Fibroblast of mammary gland (primary cell): Measurements from ENCODE around the gene PKP1.

Experiments used
- DNase-seq: peaks from one replicate; pipeline ENCODE4 v3.0.0-alpha.2; 2010; ENCODE audit warnings: low read depth
- H3K4me3 ChIP-seq: 2 replicates; pipeline ENCODE4 v1.5.1; 2011; ENCODE audit warnings: low read depth, mild to moderate bottlenecking, low read length, moderate library complexity; ENCODE audit not compliant: control insufficient read depth
- TF ChIP-seq, protein P1 (sequence below): conservative IDR thresholded peaks from 2 replicates; pipeline ENCODE4 v1.5.1; 2011; ENCODE audit warnings: low read depth, low read length, inconsistent platforms; ENCODE audit not compliant: control insufficient read depth, insufficient read depth

Gene PKP1

DNA sequence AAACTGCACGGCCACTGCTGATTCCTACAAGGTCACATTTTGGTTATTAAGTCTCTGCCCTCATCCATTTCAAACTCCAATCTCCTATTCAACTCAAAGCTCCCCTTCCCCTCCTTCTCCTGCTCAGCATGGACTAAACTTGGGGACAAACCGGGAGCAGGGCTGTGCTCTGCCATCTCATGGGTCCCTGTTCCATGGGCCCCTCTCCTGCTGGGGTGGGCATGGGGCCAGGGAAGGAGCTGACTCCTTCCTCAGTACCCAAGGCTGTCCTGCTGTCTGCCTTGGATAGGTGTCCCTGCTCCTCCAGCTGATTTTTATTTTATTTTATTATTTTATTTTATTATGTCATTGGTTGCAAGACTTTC, 67.0 kb downstream of the PKP1 start:
- DNase-seq: no peak
- no peak overlapping the region for H3K4me3 ChIP-seq
- TF ChIP-seq, protein P1, sequence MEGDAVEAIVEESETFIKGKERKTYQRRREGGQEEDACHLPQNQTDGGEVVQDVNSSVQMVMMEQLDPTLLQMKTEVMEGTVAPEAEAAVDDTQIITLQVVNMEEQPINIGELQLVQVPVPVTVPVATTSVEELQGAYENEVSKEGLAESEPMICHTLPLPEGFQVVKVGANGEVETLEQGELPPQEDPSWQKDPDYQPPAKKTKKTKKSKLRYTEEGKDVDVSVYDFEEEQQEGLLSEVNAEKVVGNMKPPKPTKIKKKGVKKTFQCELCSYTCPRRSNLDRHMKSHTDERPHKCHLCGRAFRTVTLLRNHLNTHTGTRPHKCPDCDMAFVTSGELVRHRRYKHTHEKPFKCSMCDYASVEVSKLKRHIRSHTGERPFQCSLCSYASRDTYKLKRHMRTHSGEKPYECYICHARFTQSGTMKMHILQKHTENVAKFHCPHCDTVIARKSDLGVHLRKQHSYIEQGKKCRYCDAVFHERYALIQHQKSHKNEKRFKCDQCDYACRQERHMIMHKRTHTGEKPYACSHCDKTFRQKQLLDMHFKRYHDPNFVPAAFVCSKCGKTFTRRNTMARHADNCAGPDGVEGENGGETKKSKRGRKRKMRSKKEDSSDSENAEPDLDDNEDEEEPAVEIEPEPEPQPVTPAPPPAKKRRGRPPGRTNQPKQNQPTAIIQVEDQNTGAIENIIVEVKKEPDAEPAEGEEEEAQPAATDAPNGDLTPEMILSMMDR: no peak

DNA sequence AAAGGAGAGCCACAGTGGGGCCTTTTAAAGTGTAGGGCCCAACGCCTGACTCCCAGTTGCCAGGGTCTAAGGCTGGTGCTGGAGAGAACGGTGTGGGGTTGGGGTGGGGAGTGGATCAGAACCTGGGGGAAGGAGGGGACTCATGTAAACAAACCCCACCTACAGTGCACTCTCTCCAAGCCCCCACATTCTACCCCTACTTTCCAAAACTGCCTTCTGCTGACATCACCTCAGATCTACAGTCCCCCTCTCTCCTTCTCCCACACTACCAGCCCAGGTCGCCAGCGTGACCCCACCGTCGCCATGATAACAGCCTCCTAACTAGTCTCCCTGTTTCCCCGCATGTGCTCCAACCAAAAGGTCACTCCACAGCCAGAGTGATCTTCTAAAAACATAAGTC, 67.6 kb downstream of the PKP1 start:
- H3K4me3 ChIP-seq: no peak overlapping the region
- no peak for DNase-seq
- TF ChIP-seq, protein P1: no peak

DNA sequence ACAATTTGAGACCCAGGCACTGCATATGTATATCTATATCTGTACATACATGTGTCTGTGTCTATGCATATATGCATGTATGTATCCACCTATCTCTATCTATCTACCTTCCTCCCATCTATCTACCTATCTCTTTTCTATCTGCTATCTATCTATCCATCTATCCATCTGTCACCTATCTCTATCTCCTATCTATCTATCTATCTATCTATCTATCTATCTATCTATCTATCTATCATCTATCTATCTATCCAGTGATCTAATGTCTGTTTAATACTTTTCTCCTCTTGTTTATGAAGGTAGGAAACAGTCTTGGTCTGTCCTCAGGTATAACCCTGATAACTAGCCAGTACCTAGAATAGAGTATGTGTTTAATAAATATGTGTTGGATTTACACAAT, 68.3 kb downstream of the PKP1 start:
- no peak for DNase-seq
- TF ChIP-seq, protein P1: no peak
- H3K4me3 ChIP-seq: no peak overlapping the region

DNA sequence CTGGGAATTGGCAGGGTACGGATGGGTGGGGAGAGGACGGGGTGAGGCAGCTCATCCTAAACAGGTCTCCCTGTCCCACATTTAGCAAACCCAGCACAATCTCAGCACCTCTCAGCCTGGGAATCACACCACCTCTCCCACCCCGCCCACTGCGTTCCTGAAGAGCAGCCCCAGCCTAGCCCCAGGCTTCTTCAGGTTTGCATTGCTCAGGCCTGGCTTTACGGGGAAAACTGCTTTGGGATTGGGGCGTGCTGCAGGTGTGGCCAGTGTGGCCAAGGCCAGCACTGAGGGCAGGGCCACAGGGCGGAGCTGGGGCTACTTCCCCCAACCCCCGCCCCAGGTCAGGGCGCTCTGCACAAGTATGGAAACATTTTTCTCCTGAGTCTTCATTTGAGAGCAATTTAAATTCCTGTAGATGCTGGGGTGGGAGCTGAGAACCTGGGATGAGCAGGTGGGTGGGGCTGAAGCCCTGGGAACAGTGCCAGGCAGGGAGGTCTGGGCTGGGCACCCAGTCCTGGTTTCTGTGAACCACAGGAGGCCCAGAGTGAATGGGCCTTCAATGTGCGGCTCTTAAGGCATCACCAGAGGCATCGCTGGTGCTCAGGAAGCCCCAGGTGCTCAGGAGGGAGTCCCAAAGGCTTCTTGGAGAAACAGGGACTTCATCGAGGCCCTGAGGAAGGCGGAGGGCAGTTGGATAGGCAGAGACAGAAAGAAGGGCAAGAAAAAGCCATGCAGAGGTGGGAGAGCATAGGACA, 70.1 kb downstream of the PKP1 start:
- no peak for DNase-seq
- TF ChIP-seq, protein P1: no peak
- no peak overlapping the region for H3K4me3 ChIP-seq

DNA sequence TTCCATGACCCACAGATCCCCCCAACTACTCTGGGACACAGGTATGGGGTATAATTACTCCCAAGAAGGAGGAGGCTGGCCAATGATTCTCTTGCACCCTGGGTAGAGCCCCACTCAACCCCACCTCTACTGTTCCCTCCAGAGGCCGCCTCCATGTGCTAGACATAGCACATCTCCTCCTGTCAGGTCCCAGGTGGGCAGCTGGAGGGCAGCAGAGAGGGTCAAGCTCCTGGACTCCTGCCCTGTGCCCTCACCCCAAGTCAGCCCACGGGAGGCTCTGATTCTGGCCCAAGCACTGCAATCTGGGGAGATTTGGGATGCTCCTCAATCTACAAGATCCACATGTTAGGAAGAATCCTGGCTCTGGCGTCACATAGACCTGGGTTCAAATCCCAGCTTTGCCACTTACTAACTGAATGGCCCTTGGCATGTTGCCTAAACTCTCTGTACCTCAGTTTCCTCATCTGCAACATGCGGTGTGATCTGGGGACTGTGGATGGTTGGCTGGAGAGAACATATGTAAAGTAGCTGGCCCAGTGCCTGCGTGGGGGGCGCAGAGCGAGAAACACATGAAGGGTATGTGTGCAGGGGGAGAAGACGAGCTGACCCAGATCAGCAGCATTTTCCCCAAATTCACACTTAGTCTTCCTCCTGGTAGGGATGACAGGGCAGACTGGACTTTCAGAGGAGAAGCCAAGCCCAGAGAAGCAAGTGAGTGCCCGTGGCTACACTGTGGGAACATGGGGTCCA, 71.0 kb downstream of the PKP1 start:
- TF ChIP-seq, protein P1: no peak
- H3K4me3 ChIP-seq: no peak overlapping the region
- no peak for DNase-seq

DNA sequence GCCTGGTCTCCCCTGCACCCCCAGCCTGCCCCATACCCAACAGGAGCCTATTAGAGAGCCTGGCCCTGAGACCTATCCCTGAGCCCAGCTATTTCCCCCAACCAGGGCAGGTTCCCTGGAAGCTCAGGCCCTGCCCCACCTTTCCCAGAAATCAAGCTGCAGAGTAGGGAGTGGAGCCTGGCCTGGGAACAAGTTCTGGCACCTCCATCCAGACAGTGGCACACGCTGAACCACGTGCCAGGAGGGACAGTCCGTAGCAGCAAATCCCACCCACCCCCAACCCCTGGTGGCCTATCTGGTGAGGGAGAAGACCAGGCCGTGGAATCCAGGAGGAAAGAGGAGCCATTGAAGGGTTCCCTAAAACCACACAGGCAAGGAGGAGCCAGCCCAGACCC, 71.6 kb downstream of the PKP1 start:
- H3K4me3 ChIP-seq: no peak overlapping the region
- TF ChIP-seq, protein P1: no peak
- DNase-seq: no peak

DNA sequence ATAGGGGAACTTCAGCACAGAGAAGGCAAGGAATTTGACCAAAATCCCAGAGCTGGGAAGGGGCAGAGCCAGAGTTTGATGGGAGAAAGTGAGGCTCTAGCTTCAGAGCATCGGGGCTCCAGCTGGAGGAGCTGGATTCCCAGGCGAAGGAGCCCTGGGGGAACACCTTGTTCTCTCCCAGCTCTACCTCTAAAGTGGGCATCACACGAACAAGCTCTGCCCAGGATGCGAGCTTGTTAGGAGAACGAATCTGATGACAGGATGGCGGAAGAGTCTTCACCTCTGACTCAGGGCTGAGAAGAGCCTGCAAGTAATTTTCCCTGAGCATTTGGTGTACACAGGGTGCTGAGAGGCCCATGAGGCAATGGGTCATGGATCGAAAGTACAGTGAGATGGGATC, 72.2 kb downstream of the PKP1 start:
- TF ChIP-seq, protein P1: no peak
- no peak overlapping the region for H3K4me3 ChIP-seq
- no peak for DNase-seq
